Caco-2 (cell line): ENCODE measurements around the gene FGF3. TPM values are rescaled to one million over a fixed set of nuclear protein-coding genes. Genes with fewer than 3 reads are reported as not detected.

Experiments
- Bru-seq: library from RNA; stranded (reverse); fragments of 400-500 nt; gene quantifications from one replicate; lab custom pipeline; 2021; lab: Mats Ljungman, UMichigan
- BruChase-seq, 2 experiments: library from RNA; stranded (reverse); fragments of 400-500 nt; gene quantifications; one replicate each; lab custom pipeline; 2021; lab: Mats Ljungman, UMichigan
- BruUV-seq: library from RNA; stranded (reverse); fragments of 400-500 nt; replicated peaks from 2 replicates; lab custom pipeline; 2021; lab: Mats Ljungman, UMichigan
- CTCF ChIA-PET: fragments of 300-600 bp; sonication (Branson Sonifier 250); formaldehyde crosslinking; loops from one replicate; lab custom pipeline; 2022; ENCODE audit warnings: antibody characterized with exemption; lab: Charles Lee
- POLR2A ChIA-PET: fragments of 300-600 bp; sonication (Branson Sonifier 250); formaldehyde crosslinking; loops from one replicate; lab custom pipeline; 2022; ENCODE audit warnings: antibody characterized with exemption; lab: Charles Lee
- DNase-seq, 2 experiments: peaks; one replicate each; pipeline versions ENCODE4 v3.0.0 to v3.0.0-alpha.2; 2020 to 2022
- H3K27me3 ChIP-seq: replicated peaks from 2 replicates; pipeline ENCODE4 v1.6.0; 2011; ENCODE audit warnings: low read length; ENCODE audit not compliant: control insufficient read depth, insufficient read depth
- H3K36me3 ChIP-seq: 2 replicates; pipeline ENCODE4 v1.5.1; 2011; ENCODE audit warnings: low read length; ENCODE audit not compliant: control insufficient read depth, insufficient read depth
- H3K4me1 ChIP-seq: fragments of 250-450 bp; sonication (Bioruptor Pico); 2 replicates; pipeline ENCODE4 v1.5.1; 2020; ENCODE audit warnings: mild to moderate bottlenecking
- H3K4me3 ChIP-seq: 2 replicates; pipeline ENCODE4 v1.5.1; 2011; ENCODE audit warnings: low read depth, mild to moderate bottlenecking, control low read depth, low read length
- H3K9me3 ChIP-seq: fragments of 250-450 bp; sonication (Bioruptor Pico); 2 replicates; pipeline ENCODE4 v1.5.1; 2020; ENCODE audit warnings: mild to moderate bottlenecking, moderate library complexity
- H3K27ac Mint-ChIP-seq: one replicate; pipeline ENCODE4 v1.8.0; 2022; ENCODE audit warnings: mixed read lengths; ENCODE audit not compliant: unreplicated experiment
- H3K27me3 Mint-ChIP-seq: one replicate; pipeline ENCODE4 v1.8.0; 2022; ENCODE audit warnings: mixed read lengths; ENCODE audit not compliant: insufficient read depth, unreplicated experiment
- H3K36me3 Mint-ChIP-seq: one replicate; pipeline ENCODE4 v1.8.0; 2022; ENCODE audit warnings: mild to moderate bottlenecking, mixed read lengths; ENCODE audit not compliant: insufficient read depth, unreplicated experiment
- H3K4me1 Mint-ChIP-seq: one replicate; pipeline ENCODE4 v1.8.0; 2022; ENCODE audit warnings: low read depth, mixed read lengths; ENCODE audit not compliant: unreplicated experiment
- H3K4me3 Mint-ChIP-seq: one replicate; pipeline ENCODE4 v1.8.0; 2022; ENCODE audit warnings: mild to moderate bottlenecking, moderate library complexity, mixed read lengths; ENCODE audit not compliant: unreplicated experiment
- H3K9me3 Mint-ChIP-seq: one replicate; pipeline ENCODE4 v1.8.0; 2022; ENCODE audit warnings: mixed read lengths; ENCODE audit not compliant: unreplicated experiment
- intact Hi-C: fragments of 100-400 bp; cut with micrococcal nuclease; formaldehyde crosslinking; loops from one replicate; pipeline ENCODE4 v1.10.0; 2022; ENCODE audit not compliant: unreplicated experiment
- long read RNA-seq: library from polyadenylated mRNA; stranded (forward); transcript quantifications from one replicate; pipeline ENCODE4 v2.0.0, GENCODE V29; 2022
- total RNA-seq: library from RNA; stranded (reverse); gene quantifications from 2 replicates; pipeline ENCODE4 v1.2.3, GENCODE V29; 2022
- TF ChIP-seq, protein P1 (sequence below), 2 experiments: fragments of 200-600 bp in 1 of 2; IDR thresholded peaks; 1 replicate in 1 of 2; 2 replicates in 1 of 2; pipeline versions ENCODE4 v1.5.1 to v1.8.0; 2011 to 2022; ENCODE audit warnings: antibody characterized with exemption in 1 of 2, control low read depth in 1 of 2, inconsistent platforms in 1 of 2, low read depth in 1 of 2, low read length in 1 of 2, mild to moderate bottlenecking in 1 of 2, moderate library complexity in 1 of 2; ENCODE audit not compliant: insufficient read depth in 1 of 2, severe bottlenecking in 1 of 2, unreplicated experiment in 1 of 2

Gene FGF3
- total RNA-seq (not detected in 2 replicates), Bru-seq, nascent RNA (not detected), BruChase-seq, experiment 1, labeled RNA remaining after a 2-hour chase (not detected), BruChase-seq, experiment 2, labeled RNA remaining after a 6-hour chase (percentile 9 among the genes with signal in this experiment)
- long read RNA-seq, result 0 reads

DNA sequence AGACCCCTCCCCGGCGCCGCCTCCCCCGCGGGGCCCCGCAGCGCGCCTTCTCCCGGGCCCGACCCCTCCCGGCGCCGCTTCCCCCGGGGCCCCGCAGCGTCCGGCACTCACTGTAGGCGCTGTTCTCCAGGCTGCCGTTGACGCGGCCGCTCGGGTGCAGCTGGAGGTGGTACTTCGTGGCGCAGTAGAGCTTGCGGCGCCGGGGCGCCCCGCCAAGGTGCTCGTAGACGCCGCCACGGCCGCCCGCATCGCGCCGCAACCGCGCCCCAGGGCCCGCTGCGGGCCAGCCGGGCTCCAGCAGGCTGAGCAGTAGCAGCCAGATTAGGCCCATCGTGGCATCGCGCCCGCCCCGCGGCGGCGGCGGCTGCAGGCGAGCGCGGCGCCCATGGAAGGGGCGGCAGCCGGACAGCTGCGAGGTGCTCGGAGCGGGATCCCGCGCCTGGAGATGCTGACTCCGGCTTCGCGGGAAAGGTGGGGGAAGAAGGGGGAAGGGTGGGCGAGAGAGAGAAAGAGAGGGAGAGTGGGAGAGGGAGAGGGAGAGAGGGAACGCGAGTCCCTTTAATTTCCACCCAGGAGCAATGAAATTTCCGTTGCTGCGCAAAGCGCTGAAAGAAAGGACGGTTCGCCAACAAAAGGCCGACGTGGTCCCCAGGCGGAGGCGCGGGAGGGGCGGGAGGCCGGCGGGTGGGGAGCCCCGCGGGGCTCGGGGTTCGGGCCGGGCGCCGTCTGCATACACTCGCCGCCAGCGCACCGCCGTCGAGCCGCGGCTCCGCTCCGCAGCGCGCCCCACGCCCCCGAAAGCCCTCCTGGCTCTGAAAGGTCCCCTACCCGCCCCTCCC lies at the start of gene FGF3:
FGF3 (minus strand) TSS at position 814 of the 839 bp plus-strand sequence; CDS start at position 331, 483 bp downstream.
- H3K4me3 ChIP-seq, result peak within 1 kb of the TSS; percentile 39
- intact Hi-C loops, result no loop called here
- H3K4me1 ChIP-seq, result peaks cover 19% of the 10 kb centered on the region
- BruUV-seq, result no TSS peak
- Mint-ChIP-seq H3K4me3 (no peak within 1 kb of the TSS), H3K27me3 (peaks cover 25% of the 10 kb centered on the region), H3K27ac (no peak within 1 kb of the TSS), H3K4me1 (no peaks in the 10 kb centered on the region), H3K36me3 (no peaks in the 10 kb centered on the region), H3K9me3 (no peaks in the 10 kb centered on the region)
- TF ChIP-seq, protein P1, sequence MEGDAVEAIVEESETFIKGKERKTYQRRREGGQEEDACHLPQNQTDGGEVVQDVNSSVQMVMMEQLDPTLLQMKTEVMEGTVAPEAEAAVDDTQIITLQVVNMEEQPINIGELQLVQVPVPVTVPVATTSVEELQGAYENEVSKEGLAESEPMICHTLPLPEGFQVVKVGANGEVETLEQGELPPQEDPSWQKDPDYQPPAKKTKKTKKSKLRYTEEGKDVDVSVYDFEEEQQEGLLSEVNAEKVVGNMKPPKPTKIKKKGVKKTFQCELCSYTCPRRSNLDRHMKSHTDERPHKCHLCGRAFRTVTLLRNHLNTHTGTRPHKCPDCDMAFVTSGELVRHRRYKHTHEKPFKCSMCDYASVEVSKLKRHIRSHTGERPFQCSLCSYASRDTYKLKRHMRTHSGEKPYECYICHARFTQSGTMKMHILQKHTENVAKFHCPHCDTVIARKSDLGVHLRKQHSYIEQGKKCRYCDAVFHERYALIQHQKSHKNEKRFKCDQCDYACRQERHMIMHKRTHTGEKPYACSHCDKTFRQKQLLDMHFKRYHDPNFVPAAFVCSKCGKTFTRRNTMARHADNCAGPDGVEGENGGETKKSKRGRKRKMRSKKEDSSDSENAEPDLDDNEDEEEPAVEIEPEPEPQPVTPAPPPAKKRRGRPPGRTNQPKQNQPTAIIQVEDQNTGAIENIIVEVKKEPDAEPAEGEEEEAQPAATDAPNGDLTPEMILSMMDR (IDR thresholded peaks at IDR 0.05; ENCODE audit: insufficient read depth in 1 of 2, low read depth in 1 of 2, low read length in 1 of 2, severe bottlenecking in 1 of 2, unreplicated experiment in 1 of 2), result no peak
- POLR2A ChIA-PET, result no interaction called here
- H3K9me3 ChIP-seq, result no peaks in the 10 kb centered on the region
- peaks cover 16% of the 10 kb centered on the region for H3K27me3 ChIP-seq
- peak in 1 of 2 experiments; percentile 39 for DNase-seq
- H3K36me3 ChIP-seq, result no peaks in the 10 kb centered on the region
- CTCF ChIA-PET, result interaction anchor here (0.6 to 1.5 kb wide), 5 partner anchors 9 to 24 kb away, joined by 3 to 6 read pairs (median 3); no protein-coding TSS in a partner anchor

DNA sequence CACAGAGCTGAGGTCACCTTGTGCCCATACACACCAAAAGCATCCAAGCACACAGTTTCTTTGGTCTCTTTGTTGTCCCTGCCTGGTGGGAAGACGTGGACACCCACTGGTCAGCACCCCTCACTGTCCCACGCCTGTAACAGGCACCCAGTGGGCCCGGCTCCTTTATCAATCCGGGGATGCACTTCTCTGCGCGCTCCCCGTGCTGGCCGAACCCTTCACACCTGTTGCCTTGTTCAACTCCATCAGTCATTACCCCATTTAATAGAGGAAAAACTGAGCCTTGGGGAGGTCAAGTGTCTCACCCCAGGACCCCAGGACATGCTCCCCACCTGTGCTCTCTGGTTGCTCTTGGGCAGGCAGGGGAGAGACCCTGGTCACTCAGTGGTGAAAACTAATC lies 49.7 kb upstream of the FGF3 start:
- no peak overlapping the region for H3K4me3 ChIP-seq
- Mint-ChIP-seq H3K9me3 (peaks cover 17% of the 10 kb centered on the region), H3K27me3 (peaks cover 3% of the 10 kb centered on the region), H3K36me3 (no peaks in the 10 kb centered on the region), H3K4me1 (no peaks in the 10 kb centered on the region), H3K27ac (no peak overlapping the region), H3K4me3 (no peak overlapping the region)
- H3K9me3 ChIP-seq, result no peaks in the 10 kb centered on the region
- no peaks in the 10 kb centered on the region for H3K36me3 ChIP-seq
- no TSS peak for BruUV-seq
- peak in 1 of 2 experiments; percentile 32 for DNase-seq
- no peaks in the 10 kb centered on the region for H3K27me3 ChIP-seq
- intact Hi-C loops, result no loop called here
- TF ChIP-seq, protein P1 (IDR thresholded peaks at IDR 0.05; ENCODE audit: insufficient read depth in 1 of 2, low read depth in 1 of 2, low read length in 1 of 2, severe bottlenecking in 1 of 2, unreplicated experiment in 1 of 2), result no peak
- ChIA-PET POLR2A (no interaction called here), CTCF (no interaction called here)
- H3K4me1 ChIP-seq, result no peaks in the 10 kb centered on the region

DNA sequence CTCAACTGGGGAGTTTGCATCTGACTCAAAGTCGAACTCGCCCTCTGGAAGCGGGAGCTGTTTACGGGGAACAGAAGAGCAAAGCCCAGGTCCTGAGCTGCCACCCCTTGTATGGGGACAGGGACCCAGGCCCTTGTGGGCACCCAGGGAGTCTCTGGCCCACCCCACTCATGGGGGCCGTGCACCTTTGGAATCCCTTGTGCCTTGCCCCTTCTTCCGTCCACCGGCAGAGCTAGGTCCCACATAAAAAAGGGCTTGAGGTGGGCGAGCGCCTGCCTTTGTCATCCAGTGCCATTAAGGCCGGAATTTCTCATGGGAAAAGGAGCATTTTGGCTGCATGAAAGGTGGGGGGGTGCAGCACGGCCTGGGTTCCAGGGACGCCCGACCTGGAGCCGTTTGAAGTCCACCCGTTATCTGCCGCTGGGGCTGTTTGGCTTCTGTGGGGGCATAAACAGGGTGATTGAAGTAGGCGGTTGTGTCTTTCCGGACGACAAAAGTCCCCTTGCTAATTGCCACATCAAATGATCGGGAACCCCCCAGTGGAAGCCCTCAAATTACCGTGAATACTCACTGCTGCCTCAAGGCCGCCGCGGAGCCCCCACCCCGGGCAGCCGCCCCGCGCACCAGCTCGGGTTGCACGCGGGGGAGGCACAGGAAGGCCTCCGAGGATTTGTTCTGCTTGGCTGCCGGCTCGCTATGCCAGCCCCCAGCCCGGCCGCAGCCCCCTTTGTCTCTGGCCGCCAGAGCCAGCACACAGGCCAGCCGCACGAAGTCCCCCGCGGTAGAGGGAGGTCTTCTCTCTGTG lies 49.0 kb upstream of the FGF3 start:
- Histone ChIP-seq H3K27me3 (no peaks in the 10 kb centered on the region), H3K9me3 (no peaks in the 10 kb centered on the region), H3K4me1 (no peaks in the 10 kb centered on the region), H3K4me3 (no peak overlapping the region), H3K36me3 (no peaks in the 10 kb centered on the region)
- ChIA-PET CTCF (interaction anchor here (0.6 kb wide), 1 partner anchor 182 kb away, joined by 3 read pairs; no protein-coding TSS in a partner anchor), POLR2A (no interaction called here)
- TF ChIP-seq, protein P1 (IDR thresholded peaks at IDR 0.05; ENCODE audit: insufficient read depth in 1 of 2, low read depth in 1 of 2, low read length in 1 of 2, severe bottlenecking in 1 of 2, unreplicated experiment in 1 of 2), result no peak
- Mint-ChIP-seq H3K4me3 (no peak overlapping the region), H3K4me1 (no peaks in the 10 kb centered on the region), H3K9me3 (peaks cover 17% of the 10 kb centered on the region), H3K27ac (no peak overlapping the region), H3K27me3 (peaks cover 5% of the 10 kb centered on the region), H3K36me3 (no peaks in the 10 kb centered on the region)
- intact Hi-C loops, result no loop called here
- no TSS peak for BruUV-seq
- DNase-seq, result peak in 1 of 2 experiments; percentile 14
